Measurements from ENCODE around the gene BRWD1. TPM values are rescaled to one million over a fixed set of nuclear protein-coding genes. Genes with fewer than 3 reads are reported as not detected.

Gene BRWD1
- 63.9 TPM for total RNA-seq

DNA sequence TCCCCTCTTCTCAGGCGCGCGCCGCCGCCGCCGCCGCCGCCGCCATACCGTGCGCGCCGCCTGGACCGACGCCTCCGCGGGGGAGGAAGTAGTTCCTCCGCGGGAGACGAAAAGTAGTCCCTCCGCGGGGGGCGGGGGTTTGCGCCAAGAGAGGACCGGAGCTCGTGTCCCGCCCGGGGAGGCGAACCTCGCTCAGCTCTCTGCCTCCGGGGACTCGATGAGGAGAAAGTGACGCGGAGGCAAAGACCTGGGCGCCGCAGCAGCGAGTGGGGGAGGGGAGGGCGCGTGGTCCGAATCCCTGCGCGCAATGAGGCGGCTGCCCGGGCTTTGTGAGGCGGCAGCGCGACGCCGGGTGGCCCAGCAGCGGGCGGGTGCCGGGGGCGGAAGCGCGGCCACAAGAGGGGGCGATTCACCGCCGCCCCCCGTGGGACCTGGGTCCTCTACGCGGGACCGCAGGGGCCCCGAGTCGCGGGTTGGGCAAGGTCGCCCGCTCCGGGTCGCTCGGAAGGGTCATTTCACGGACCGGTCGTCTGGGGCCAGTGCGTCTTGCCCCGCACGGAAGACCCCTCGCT lies at the start of gene BRWD1:
Gene BRWD1, minus strand, starts transcription at position 62 of the 572 bp plus-strand sequence. CDS start 141 bp downstream, outside the sequence.
- DNase-seq (ENCODE audit: low spot score) = peak; percentile 81

DNA sequence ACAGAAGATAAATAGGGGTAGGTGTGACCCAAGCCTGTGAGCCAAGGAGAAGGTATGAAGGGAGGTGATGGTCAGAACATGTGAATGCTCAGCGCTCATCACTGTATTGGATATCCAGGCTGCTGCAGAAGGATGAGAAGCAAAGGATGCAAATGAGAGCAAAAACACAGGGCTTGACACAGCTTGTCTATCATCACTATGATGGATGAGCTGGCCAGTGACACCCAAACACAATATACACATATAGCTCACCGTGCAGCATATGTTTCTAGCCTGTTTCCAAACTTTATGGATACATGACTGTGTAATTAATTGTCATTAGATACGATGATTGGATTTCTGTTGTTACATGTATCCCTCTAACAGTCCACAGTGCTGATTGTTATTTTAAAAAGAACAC lies 49.3 kb upstream of the BRWD1 start:
- DNase-seq (ENCODE audit: low spot score) = no peak

DNA sequence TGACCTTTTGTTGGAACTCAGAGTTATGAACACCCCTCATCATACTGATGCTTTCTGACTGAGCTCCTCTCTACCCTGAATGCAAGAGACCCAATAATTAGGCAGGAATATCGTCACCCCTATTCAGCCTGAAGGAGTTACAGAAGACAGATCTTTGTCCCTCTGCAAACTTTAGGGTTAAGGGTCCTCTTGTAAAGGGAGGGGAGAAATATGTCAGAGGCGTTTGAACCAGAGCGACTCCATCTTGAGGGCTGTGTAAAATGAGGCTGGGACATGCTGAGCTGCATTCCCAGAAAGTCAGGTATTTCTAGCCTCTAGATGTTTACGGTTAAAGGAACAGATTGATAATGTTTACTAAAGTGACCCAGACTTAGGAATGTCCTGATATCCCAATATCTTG lies 46.0 kb upstream of the BRWD1 start:
- DNase-seq (ENCODE audit: low spot score) = no peak

DNA sequence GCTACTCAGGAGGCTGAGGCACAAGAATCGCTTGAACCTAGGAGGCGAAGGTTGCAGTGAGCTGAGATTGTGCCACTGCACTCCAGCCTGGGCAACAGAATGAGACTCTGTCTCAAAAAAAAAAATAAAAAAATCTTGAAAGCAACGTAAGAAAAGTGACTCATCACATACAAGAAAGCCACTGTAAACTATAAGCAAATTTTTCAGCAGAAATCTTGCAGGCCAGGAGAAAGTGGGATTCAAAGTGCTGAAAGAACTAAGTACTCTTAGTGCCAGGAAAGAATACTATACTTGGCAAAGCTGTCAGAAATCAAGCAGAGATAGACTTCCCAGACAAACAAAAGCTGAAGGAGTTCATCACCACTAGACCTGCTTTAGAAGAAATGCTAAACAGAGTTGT lies 39.9 kb upstream of the BRWD1 start:
- no peak for DNase-seq (ENCODE audit: low spot score)

DNA sequence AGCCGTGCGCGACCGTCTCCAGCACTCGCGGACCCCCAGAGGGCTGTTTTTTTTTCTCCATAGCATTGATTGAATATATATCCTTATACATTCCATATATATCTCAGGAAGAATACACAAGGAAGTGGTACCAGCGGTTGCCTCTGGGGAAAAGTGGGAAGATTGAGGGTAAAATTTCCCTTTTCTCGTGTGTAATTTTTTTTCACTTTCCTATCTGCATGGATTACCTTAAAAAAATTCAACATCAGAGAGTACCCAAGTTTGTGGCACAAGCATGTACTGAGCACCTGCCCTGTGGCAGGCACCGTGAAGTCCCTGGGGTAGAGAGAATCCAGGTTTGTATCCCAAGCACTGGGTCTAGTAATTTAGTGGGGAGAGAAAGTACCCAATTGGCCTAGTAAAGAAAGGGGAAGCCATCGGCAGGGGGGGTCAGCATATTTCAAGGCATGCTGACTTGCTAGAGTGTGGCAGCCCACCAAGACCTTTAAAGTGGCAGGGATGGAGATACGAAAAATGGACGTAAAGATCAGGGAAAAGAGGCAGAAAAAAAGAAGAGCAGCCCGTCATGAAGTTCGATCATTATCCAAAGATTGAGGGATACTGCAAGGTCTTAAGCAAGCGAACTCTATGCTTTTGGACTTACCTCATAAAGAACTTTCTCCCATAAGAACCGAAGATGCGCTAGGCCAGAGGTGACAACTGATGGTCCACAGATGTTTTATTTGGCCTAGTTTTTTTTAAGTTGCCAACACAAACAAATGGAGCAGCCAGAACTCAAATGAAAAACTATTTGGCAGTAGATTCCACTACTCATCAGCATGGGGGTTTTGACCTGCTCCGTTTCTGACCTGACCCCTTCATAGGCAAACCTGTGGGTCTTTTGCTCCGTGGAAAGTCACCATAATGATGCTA lies 36.9 kb upstream of the BRWD1 start:
- DNase-seq (ENCODE audit: low spot score) = no peak

DNA sequence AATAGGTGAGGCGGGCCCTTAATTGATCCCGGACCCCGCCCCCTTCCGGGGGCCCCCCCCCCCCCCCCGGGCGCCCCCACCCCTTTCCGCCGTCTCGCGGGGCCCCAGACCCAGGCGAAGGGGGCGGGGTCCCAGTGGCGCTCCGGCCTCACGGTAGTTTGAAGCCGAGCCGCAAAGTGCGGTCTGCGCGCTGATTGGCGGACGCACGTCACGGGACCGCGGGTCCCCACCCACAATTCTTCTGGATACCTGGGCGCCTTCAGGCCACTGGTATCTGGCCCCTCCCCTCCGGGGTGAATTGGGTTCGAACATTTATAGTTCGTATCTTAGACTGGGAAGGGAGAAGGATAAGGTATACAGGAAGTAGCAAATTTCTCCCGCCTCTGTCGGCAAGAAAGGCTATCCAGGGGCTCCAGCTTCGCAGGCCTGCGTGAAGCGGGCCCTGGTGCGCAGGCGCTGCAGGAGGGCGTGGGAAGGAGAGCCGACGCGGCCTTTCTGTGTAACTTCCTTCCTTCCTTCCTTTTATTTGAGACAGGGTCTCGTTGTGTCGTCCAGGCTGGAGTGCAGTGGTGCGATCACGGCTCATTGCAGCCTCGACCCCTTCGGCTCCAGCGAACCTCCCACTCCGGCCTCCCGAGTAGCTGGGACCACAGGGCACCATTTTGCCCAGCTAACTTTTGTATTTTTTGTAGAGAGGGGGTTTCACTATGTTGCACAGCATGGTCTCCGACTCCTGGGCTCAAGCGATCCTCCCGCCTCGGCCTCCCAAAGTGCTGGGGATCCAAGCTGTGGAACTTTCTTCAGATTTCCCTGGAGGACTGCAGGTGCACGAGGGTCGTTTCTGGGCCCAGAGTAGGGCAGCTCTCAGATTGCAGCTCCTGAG lies 36.0 kb upstream of the BRWD1 start:
- peak; percentile 97 for DNase-seq (ENCODE audit: low spot score)

DNA sequence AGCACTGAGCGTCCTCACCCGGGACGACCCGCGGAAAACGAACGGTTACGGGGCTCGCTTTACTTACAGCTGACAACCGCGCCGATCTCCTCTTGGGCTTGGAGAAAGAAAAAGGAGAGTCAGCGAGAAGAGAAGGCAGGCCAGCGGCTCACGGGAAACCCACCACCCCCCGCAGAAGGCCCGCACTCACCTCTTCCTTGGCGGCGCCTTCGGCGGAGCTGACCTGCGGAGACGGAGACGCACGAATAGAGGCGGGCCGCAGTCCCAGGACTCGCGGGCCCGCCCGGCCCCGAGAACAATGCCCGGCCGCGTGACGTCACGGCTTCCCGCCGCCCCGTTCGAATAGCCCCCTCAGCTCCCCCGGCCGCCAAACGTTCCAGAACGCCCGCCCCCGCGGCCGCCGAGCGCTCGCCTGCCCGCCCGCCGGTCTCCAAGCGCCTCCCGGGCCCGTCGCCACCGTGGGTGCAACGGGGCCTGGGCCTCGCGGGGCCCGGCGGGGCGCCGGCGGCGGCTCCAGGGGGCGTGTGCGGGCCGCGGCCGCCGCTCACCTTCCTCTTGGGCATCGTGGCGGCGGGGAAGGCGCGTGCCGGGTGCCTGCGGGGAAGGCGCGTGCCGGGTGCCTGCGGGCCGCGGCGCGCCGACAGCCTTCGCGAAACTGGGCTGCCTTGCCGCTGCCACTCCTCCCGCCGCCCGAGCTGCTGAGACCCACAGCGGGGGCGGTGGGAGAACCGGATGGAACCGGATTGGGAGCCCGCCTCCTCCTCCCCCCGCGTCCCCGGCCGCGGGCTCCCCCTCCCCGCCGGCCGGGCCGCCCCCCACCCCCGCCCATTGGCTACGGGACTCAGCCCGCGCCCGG lies 35.2 kb upstream of the BRWD1 start, which contains the start of gene HMGN1:
Gene HMGN1, minus strand, starts transcription at position 734 of the 856 bp plus-strand sequence. Its CDS starts 171 bp downstream, at position 563.
- DNase-seq (ENCODE audit: low spot score) = peak; percentile 89

DNA sequence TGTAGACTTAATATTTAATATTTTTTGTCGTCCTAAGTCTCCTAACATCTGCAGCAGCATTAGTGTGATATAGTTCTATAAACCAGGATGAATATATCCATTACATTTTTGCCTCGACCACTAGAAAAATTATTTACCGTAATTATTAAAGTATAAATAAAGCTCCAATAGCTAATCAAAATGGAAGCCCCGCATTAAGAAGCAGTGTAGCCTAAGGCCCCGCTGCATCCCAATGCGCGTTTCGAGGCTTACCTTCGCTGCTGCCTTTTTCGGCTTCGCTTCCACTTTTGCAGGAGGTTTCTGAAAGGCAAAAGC lies 34.6 kb upstream of the BRWD1 start:
- DNase-seq (ENCODE audit: low spot score) = no peak

DNA sequence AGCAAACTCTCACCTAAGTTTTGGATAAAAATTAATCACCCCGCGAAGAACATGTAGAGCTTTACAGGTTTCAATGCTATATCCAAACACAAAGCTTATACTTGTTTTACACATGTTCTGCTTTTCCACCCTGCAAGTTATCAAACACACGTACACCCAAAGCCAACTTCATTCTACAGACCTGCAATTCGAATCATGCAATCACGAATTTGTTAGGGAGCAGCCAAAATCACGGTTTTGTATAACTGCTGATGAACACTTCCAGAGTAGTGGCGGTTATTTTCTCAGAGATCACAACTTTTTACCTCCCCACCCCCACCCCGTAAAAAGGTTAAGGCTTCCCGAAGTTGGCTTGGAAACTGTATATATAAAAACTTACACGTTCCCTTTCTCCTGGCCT lies 34.1 kb upstream of the BRWD1 start:
- no peak for DNase-seq (ENCODE audit: low spot score)

DNA sequence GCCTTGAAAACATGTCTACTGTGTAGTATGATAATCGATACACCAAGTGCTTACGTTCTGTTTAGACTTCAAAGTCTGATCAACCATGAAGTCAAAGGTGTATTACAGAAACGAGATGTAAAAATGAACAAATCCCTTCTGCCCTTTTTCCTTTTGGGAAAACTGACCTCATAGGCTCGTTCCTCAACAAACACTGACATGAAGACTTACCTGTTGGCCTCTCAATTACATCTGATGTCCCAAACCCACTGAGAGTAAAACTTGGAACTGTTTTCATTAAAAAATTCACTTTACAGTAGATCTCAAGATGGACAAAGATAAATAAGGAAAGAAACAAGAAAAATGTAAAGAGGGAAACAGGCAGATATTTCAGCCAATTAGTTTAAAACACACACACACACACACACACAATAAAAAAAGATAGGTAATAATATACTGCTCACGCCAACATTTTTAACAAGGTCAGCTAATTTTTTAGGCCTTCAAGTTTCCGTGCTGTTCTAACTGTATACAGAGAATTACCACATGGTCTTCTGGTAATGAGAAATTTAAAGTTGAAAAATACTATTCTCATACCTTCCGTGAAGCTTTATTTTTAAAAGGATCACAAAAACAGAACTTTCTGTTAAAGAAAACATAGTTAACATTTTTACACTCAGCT lies 33.4 kb upstream of the BRWD1 start:
- DNase-seq (ENCODE audit: low spot score) = no peak

DNA sequence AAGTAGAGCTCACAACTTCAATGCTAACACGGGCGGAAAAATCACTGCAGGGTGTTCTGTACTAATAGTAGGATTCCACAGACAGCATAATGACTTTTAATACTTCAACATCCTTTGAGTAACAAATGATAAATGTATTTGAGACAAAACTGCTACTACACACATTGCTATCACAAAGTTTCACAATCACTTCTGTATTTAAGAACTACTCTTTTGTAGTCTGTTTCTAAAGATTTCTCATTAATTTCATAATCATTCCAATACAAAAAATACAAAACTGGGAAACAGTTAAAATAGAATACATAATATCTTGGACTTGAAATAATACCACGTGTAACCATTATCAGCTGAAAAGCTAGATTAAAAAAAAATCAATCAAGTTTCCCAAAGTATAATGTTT lies 32.8 kb upstream of the BRWD1 start:
- no peak for DNase-seq (ENCODE audit: low spot score)

DNA sequence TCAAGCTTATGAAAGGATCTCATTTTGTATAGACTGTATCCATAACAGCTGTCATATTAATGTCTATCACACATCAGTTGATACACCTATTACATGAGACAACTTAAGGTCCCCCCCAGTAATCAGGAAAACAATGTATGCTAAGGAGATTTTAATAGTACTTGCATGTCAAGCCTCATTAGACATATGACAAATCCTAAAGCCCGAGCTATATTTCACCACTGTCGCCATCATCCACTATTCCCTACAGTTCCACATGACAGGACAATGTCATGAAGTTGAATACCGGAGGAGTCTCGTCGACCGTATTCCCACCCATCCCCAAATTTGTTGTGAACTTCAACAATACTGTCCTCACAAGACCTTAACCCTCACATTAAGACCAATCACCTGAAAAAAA lies 32.0 kb upstream of the BRWD1 start:
- no peak for DNase-seq (ENCODE audit: low spot score)

DNA sequence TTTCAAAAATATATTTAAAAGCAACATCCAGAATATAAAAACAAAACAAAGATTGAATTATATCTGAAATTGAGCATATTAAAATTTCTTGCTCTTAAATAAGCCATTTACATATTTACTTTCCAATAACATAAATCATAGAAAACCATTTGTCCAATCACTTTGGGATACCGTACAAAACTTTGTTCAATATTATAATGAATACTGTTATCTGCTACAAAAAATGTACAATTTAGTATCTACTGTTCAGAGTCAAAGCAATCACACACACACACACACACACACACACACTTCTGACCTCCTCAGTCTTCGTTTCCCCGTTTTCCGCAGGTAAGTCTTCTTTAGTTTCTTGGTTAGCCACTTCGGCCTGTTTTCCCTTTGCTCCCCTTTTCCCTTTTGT lies 31.4 kb upstream of the BRWD1 start:
- DNase-seq (ENCODE audit: low spot score) = no peak

DNA sequence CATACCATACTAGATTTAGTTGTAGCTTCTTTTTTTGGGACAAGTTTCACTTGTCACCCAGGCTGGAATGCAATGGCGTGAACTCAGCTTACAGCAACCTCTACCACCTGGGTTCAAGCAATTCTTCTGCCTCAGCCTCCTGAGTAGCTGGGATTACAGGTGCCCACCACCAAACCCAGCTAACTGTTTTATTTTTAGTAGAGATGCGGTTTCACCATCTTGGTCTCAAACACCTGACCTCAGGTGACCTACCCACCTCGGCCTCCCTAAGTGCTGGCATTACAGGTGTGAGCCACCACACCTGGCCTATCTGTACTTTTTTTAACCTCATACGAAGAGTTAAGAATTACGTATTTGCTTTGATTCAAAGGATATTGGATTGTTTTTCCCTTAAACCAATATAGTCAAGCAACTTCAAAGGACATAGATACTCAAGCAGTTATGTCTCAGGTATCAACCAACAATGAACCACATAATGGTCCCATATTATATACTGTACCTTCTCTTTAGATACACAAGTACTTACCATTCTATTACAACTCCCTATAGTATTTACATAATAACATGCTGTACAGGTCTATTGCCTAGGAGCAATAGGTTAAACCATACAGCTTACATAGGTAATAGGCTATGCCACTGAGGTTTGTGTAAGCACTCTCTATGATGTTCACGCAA lies 28.0 kb upstream of the BRWD1 start:
- DNase-seq (ENCODE audit: low spot score) = no peak

DNA sequence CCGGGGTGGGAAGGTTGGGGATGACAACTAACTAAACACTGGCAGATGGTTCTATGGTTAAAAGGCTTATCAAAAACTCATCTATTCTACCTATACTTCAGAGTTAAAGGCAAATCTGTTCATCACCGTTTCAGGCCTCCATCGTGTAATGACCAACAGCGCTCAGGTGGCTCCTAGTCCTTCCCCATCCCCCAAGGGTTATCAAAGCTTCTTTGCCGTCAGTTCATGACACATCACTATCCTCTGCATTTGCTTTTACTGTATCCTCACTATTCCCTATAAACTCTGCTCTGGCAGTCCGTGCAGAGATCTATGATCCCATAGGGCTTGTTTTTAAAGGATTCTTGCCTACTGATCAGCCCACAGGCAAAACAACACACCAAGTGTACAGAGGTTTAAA lies 27.3 kb upstream of the BRWD1 start:
- DNase-seq (ENCODE audit: low spot score) = no peak

DNA sequence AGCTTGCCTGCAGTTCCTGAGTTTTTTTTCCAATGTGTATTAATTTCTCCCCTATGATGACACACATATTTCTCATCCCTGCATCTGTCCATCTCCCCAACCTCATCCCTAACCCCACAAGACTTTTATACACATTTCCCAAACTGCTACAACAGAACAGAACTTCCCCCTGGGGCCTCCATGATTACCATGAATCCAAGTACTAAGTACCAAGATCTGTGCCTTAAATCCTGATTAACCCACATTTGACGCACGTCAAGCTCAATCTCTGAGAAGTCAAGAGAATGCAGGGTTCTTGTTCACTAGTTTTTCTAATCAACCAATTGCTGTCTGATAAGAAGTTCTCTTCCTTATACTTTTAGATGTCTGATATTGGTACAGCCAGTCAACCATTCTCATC lies 25.8 kb upstream of the BRWD1 start:
- no peak for DNase-seq (ENCODE audit: low spot score)

DNA sequence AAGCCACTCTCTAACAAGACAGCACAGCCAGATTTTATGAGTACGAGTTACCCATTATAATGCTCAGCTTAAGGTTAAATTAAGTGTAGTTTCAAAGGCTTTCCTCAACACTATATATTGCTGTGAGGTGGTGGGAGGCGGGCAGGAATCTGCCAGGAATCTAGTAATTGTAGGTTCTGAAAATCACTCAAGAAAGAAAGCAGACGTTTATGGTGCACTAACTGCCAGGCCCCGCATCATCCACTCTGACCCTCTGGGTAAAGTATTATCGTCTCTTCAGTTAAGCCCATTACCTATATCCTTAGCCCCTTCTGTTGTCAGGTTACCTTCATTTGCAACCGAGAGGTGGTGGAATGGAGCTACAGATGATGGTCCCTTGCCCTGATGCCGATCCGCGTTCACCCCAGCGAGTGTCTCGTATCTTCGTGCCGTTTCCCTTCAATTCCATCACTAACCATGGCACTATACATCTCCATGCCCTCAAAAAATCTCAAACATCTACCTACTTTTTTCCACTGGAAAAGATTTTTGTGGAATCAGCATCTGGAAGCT lies 23.1 kb upstream of the BRWD1 start:
- no peak for DNase-seq (ENCODE audit: low spot score)

DNA sequence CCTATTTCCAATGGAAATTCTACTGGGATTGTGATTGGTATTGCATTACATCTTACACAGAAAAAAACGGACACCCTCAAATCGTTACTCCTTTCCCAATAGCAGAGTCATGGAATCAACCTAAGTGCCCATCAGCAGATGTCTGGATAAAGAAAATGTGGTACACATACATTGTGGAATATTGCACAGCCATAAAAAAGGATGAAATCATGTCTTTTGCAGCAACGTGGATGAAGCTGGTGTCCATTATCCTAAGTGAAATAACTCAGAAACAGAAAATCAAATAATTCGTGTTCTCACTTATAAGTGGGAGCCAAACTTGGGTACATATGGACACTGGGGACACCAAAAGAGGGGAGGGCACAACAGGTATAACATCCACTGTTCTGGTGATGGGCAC lies 21.2 kb upstream of the BRWD1 start:
- no peak for DNase-seq (ENCODE audit: low spot score)

DNA sequence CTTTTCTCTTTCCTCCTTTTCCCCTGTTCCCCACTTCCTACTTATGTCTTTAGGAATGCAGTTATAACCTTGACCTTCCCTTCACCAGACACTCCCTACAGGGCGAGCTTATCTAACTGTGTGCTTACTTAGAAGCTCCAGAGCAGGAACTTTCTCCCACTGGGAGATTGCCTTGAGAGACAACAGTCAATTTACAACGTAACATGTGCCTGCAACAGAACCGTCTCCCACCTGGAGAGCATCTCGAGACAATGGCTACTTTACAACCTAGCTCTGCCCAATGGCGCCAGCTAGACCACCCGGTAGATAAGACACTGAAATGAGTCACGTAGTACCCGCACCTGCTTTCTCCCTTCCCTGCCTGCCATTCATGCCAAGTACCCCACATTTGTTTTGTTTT lies 18.7 kb upstream of the BRWD1 start:
- DNase-seq (ENCODE audit: low spot score) = no peak

DNA sequence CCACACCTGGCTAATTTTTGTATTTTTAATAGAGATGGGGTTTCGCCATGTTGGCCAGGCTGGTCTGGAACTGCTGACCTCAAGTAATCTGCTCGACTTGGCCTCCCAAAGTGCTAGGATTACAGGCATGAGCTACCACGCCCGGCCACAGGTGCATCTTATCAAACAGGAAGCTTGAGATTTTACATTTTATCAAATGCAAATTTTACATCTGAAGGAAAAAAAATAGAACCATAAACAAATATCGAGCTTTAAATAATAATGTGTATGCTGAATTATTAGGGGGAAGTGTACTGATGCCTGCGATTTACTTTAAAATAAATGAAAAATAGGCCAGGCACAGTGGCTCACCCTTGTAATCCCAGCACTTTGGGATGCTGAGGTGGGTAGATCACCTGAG lies 16.6 kb upstream of the BRWD1 start:
- DNase-seq (ENCODE audit: low spot score) = no peak

All from ureter (tissue), 1 donor.